AG09309 (cell line): ENCODE measurements around the gene NSG1.

Experiments used
- DNase-seq: peaks from one replicate; pipeline ENCODE4 v3.0.0-alpha.2; 2010; ENCODE audit warnings: low read depth
- H3K4me3 ChIP-seq: 2 replicates; pipeline ENCODE4 v1.5.1; 2011; ENCODE audit warnings: mild to moderate bottlenecking, low read depth, low read length, moderate library complexity; ENCODE audit not compliant: control insufficient read depth
- CTCF ChIP-seq: IDR thresholded peaks from 2 replicates; pipeline ENCODE4 v1.5.1; 2011; ENCODE audit warnings: mild to moderate bottlenecking, low read depth, low read length, inconsistent platforms; ENCODE audit not compliant: insufficient read depth, control insufficient read depth; ENCODE audit errors: missing control alignments

Gene NSG1

DNA sequence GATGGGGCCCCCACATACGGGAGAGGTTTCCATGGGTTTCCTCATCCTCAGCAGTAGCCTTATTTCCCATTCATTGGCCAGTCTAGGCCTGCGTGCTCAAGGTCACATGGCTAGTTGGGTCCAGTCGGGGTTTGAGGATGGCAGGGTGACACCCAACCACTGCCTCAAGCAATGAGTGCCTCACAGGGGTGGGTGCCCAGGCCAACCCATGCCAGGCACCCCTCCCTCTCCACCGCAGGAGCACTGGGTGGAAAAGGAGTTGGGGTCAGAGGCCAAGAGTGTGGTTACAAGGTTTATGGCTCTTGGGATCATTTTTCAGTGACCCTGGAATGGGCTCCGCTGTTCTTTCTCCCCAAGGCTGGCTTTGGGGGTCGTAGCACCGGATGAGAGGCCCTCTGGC, 3.1 kb downstream of the NSG1 start:
- no peak overlapping the region for H3K4me3 ChIP-seq
- no peak for TF ChIP-seq CTCF
- no peak for DNase-seq

DNA sequence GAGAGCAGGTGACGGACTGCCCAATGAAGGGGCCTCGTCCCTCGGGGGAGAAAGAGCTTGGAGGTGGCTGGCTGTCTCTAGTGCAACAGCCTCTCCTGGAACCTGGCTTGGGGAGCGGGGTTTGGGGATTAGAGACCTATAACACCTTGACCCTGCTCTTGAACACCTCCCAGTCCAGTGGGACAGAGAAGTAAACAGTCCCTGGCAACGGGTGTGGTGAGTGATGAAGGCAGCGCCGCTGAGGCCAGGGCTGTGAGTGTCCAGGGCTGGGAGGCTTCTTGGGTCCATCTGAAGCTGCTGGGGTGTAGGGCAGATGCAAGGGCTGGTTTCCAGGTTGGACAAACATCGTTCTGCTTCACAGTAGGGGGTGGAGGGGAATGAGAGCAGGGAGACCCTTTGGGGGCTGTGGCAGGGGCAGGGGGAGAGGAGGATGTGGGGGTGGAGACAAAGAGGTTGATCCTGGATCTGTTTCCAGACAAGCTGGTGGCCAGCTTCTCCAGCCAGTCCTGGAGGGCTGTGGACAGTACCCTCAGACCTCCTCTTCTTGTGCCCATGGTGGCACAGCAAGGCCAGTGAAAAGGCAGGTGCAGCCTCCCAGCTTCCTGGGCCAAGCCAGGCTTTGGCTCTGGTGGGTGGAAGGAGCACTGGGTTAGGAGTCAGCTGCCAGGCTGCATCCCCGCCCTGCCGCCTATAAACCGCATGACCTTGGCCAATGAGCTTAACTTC, 3.8 kb downstream of the NSG1 start:
- H3K4me3 ChIP-seq, result no peak overlapping the region

GRCh38 chr4:4391866-4392265, 5.0 kb downstream of the NSG1 start:
- no peak for DNase-seq
- no peak for TF ChIP-seq CTCF
- H3K4me3 ChIP-seq, result no peak overlapping the region

More for the DNA sequence above, 3.8 kb downstream of the NSG1 start:
- DNase-seq, result no peak
- no peak for TF ChIP-seq CTCF

DNA sequence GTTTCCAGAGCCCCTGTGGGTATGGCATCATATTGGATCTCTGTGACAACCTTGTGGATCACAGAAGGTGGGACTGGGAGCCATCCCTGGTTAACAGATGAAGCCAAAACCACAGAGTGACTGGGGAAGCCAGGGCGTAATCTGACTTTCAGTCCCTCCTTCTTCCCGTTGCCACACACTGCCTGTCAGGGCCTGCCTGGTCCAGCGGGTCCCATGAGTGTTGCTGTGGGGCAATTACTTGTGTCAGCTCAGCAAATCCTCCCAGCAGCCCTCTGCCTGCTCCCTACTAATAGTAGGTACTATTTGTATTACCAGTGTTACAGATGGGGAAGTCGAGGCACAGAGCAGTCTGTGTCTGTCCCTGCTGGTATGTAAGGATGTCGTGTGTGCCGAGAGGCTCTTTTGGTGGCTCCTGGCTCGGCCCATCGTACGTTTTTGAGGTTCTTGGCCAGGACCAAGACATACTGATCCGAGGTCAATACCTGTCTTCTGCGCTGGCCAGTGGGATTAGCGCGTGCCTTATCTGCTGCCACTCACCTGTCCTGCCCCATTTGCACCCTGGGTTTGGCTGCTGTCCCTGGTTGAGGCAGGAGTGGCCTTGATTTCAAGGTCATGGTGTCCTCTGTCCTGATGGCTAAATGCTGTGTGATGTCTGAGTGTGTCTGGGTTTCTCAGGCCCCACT, 5.7 kb downstream of the NSG1 start:
- TF ChIP-seq CTCF, result no peak
- DNase-seq, result no peak

GRCh38 chr4:4394644-4395043, 7.7 kb downstream of the NSG1 start:
- H3K4me3 ChIP-seq, result no peak overlapping the region
- TF ChIP-seq CTCF, result no peak
- DNase-seq, result no peak

More for the DNA sequence above, 5.7 kb downstream of the NSG1 start:
- H3K4me3 ChIP-seq, result no peak overlapping the region

DNA sequence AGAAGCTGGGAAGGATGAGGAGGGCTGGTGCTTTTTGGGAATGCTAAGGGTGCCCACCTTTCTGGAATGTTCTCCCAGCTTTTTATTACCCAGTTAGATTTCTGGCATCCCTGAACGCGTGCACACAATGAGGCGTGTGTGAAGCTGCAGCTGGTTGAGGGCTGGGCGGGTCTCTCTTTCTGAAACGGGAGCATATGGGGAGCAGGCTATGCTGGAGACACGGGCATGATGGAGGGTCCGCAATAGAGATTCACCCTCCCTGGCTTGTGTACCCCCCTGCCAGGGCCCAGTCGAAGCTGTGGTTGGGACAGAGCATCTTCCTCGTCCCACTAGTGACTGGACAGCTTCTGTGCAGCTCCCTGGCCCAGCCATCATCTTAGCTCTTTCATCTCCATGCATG, 8.5 kb downstream of the NSG1 start:
- DNase-seq, result no peak

More for the DNA sequence above, 8.5 kb downstream of the NSG1 start:
- no peak for TF ChIP-seq CTCF
- H3K4me3 ChIP-seq, result no peak overlapping the region
